Neural cell (in vitro differentiated cells): ENCODE data around the gene NFIA. TPM values are rescaled to one million over a fixed set of nuclear protein-coding genes. Genes with fewer than 3 reads are reported as not detected.

ENCODE experiments used
- H2AFZ ChIP-seq: fragments of 200-600, 300-800 bp; sonication (generic), shearing (Covaris generic); 2 replicates; pipeline ENCODE4 v1.6.0; 2014; ENCODE audit warnings: low read depth, mild to moderate bottlenecking, antibody characterized with exemption, low read length, moderate library complexity
- H3F3A ChIP-seq: fragments of 200-600 bp; shearing (Covaris generic); 2 replicates; pipeline ENCODE4 v1.6.1; 2016; ENCODE audit warnings: mild to moderate bottlenecking, moderate library complexity, mixed read lengths, antibody characterized with exemption, low read length; ENCODE audit not compliant: insufficient read depth, poor library complexity, severe bottlenecking
- H3K27ac ChIP-seq: fragments of 200-600, 300-800 bp; sonication (generic), shearing (Covaris generic); 2 replicates; pipeline ENCODE4 v1.5.1; 2014; ENCODE audit warnings: mild to moderate bottlenecking, low read length, moderate library complexity
- H3K27me3 ChIP-seq: fragments of 300-800, 200-600 bp; sonication (generic), shearing (Covaris generic); 2 replicates; pipeline ENCODE4 v1.6.0; 2014; ENCODE audit warnings: mild to moderate bottlenecking, low read depth, low read length, moderate library complexity; ENCODE audit not compliant: insufficient read depth
- H3K36me3 ChIP-seq: fragments of 300-800, 200-600 bp; sonication (generic), shearing (Covaris generic); 2 replicates; pipeline ENCODE4 v1.5.1; 2014; ENCODE audit warnings: mild to moderate bottlenecking, antibody characterized with exemption, low read length, moderate library complexity; ENCODE audit not compliant: insufficient read depth
- H3K4me2 ChIP-seq: fragments of 300-800, 200-600 bp; sonication (generic), shearing (Covaris generic); 2 replicates; pipeline ENCODE4 v1.6.0; 2014; ENCODE audit warnings: mild to moderate bottlenecking, low read length
- H3K4me3 ChIP-seq: fragments of 300-800, 200-600 bp; sonication (generic), shearing (Covaris generic); 2 replicates; pipeline ENCODE4 v1.5.1; 2014; ENCODE audit warnings: mild to moderate bottlenecking, low read length, moderate library complexity
- H3K79me2 ChIP-seq: fragments of 200-600 bp; shearing (Covaris generic); replicated peaks from 2 replicates; pipeline ENCODE4 v1.6.0; 2014; ENCODE audit warnings: mild to moderate bottlenecking, low read length, moderate library complexity; ENCODE audit not compliant: insufficient read depth
- H3K9ac ChIP-seq: fragments of 300-800, 200-600 bp; sonication (generic), shearing (Covaris generic); 2 replicates; pipeline ENCODE4 v1.6.1; 2016; ENCODE audit warnings: mild to moderate bottlenecking, low read length, mixed read lengths
- H3K9me2 ChIP-seq: fragments of 200-600 bp; shearing (Covaris generic); 2 replicates; pipeline ENCODE4 v1.6.1; 2016; ENCODE audit warnings: mild to moderate bottlenecking, low read length, mixed read lengths; ENCODE audit not compliant: insufficient read depth
- H3K9me3 ChIP-seq: fragments of 200-600, 300-800 bp; sonication (generic), shearing (Covaris generic); 2 replicates; pipeline ENCODE4 v1.6.1; 2016; ENCODE audit warnings: mild to moderate bottlenecking, mixed run types, low read length, moderate library complexity, mixed read lengths
- H4K20me1 ChIP-seq: fragments of 200-600 bp; shearing (Covaris generic); 2 replicates; pipeline ENCODE4 v1.6.1; 2016; ENCODE audit warnings: mild to moderate bottlenecking, mixed run types; ENCODE audit not compliant: insufficient read depth
- EP300 ChIP-seq: fragments of 450-650 bp; conservative IDR thresholded peaks from 2 replicates; pipeline ENCODE4 v1.6.1; 2014; ENCODE audit warnings: antibody characterized with exemption, mild to moderate bottlenecking, moderate library complexity; ENCODE audit not compliant: poor library complexity, severe bottlenecking
- EZH2 ChIP-seq: fragments of 200-600, 300-800 bp; shearing (Covaris generic), sonication (generic); IDR thresholded peaks from 2 replicates; pipeline ENCODE4 v1.6.1; 2014; ENCODE audit warnings: antibody characterized with exemption, low read length, borderline replicate concordance, mild to moderate bottlenecking; ENCODE audit not compliant: insufficient read depth, poor library complexity, severe bottlenecking
- MXI1 ChIP-seq: fragments of 450-650 bp; conservative IDR thresholded peaks from 2 replicates; pipeline ENCODE4 v1.6.1; 2014; ENCODE audit warnings: antibody characterized with exemption, mild to moderate bottlenecking; ENCODE audit not compliant: poor library complexity, severe bottlenecking
- POLR2AphosphoS5 ChIP-seq: IDR thresholded peaks from 2 replicates; pipeline ENCODE4 v1.6.1; 2012
- RAD21 ChIP-seq: fragments of 450-650 bp; conservative IDR thresholded peaks from 2 replicates; pipeline ENCODE4 v1.6.1; 2014; ENCODE audit warnings: antibody characterized with exemption, mild to moderate bottlenecking, moderate library complexity
- SMC3 ChIP-seq: fragments of 450-650 bp; conservative IDR thresholded peaks from 2 replicates; pipeline ENCODE4 v1.6.1; 2014; ENCODE audit warnings: antibody characterized with exemption, mild to moderate bottlenecking, moderate library complexity; ENCODE audit not compliant: poor library complexity
- TAF1 ChIP-seq: IDR thresholded peaks from 2 replicates; pipeline ENCODE4 v1.6.1; 2012; ENCODE audit warnings: low read depth
- polyA plus RNA-seq: library from polyadenylated mRNA; depleted of rRNA; stranded (reverse); fragments of >200 nt; gene quantifications from 2 replicates; pipeline ENCODE4 v1.2.3, GENCODE V29; 2014
- TF ChIP-seq, protein P1 (sequence below): fragments of 450-650 bp; IDR thresholded peaks from 2 replicates; pipeline ENCODE4 v1.5.1; 2014; ENCODE audit warnings: antibody characterized with exemption, mild to moderate bottlenecking, moderate library complexity; ENCODE audit not compliant: poor library complexity, severe bottlenecking
- TF ChIP-seq, protein P2 (sequence below): IDR thresholded peaks from 2 replicates; pipeline ENCODE4 v1.6.1; 2012; ENCODE audit warnings: borderline replicate concordance

The NFIA gene
- polyA plus RNA-seq, 1 donor from 2014 or later: 0.47 TPM

DNA sequence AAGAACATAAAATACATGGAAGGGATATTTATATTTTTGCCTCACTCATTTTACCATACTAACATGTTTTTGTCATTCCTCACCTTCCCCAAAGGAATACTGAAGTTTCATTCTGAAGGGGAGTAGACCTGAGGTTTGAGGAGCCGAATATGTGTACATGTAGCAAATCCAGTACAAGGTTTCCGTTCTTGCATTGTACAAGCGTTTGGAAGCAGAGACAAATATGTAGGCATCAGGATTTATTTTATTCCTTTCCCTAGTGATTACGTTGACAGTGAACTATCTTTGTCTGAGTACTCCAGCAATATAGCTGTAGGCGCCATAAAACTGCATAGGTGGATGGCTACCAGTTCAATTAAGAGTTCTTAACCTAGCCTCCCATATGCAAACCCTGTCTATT, 191.5 kb downstream of the NFIA start (continued):
- TF ChIP-seq, protein P1, sequence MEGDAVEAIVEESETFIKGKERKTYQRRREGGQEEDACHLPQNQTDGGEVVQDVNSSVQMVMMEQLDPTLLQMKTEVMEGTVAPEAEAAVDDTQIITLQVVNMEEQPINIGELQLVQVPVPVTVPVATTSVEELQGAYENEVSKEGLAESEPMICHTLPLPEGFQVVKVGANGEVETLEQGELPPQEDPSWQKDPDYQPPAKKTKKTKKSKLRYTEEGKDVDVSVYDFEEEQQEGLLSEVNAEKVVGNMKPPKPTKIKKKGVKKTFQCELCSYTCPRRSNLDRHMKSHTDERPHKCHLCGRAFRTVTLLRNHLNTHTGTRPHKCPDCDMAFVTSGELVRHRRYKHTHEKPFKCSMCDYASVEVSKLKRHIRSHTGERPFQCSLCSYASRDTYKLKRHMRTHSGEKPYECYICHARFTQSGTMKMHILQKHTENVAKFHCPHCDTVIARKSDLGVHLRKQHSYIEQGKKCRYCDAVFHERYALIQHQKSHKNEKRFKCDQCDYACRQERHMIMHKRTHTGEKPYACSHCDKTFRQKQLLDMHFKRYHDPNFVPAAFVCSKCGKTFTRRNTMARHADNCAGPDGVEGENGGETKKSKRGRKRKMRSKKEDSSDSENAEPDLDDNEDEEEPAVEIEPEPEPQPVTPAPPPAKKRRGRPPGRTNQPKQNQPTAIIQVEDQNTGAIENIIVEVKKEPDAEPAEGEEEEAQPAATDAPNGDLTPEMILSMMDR: no peak

DNA sequence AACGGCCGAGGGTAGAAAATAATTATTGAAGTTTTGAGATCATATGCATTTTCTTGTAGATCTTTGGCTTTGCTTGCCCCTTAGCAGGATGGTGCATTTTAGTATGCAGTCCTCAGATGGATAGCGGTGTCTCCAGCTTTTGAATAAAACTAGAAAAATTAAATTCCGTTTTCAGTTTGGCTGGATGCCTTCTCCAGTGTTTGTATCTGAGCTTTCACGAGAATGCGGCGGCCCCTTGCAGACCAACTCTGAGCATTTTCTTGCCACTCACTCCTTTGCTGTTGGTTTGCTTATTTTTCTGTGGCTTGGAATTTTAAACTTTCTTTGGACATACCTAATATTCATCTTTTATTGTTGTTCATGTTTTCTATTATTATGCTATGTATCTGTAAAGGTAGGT, 192.6 kb downstream of the NFIA start:
- Histone ChIP-seq H3F3A (no peaks in the 10 kb centered on the region), H3K79me2 (no peaks in the 10 kb centered on the region), H4K20me1 (no peaks in the 10 kb centered on the region), H3K9me3 (no peaks in the 10 kb centered on the region), H3K27ac (no peak overlapping the region), H2AFZ (no peak overlapping the region), H3K4me2 (no peak overlapping the region), H3K9ac (no peak overlapping the region), H3K36me3 (no peaks in the 10 kb centered on the region), H3K4me3 (no peak overlapping the region), H3K27me3 (no peaks in the 10 kb centered on the region), H3K9me2 (no peaks in the 10 kb centered on the region)
- TF ChIP-seq, protein P1: no peak
- TF ChIP-seq SMC3: no peak
- TF ChIP-seq EZH2: no peak
- TF ChIP-seq TAF1: no peak
- TF ChIP-seq EP300: no peak
- TF ChIP-seq, protein P2, sequence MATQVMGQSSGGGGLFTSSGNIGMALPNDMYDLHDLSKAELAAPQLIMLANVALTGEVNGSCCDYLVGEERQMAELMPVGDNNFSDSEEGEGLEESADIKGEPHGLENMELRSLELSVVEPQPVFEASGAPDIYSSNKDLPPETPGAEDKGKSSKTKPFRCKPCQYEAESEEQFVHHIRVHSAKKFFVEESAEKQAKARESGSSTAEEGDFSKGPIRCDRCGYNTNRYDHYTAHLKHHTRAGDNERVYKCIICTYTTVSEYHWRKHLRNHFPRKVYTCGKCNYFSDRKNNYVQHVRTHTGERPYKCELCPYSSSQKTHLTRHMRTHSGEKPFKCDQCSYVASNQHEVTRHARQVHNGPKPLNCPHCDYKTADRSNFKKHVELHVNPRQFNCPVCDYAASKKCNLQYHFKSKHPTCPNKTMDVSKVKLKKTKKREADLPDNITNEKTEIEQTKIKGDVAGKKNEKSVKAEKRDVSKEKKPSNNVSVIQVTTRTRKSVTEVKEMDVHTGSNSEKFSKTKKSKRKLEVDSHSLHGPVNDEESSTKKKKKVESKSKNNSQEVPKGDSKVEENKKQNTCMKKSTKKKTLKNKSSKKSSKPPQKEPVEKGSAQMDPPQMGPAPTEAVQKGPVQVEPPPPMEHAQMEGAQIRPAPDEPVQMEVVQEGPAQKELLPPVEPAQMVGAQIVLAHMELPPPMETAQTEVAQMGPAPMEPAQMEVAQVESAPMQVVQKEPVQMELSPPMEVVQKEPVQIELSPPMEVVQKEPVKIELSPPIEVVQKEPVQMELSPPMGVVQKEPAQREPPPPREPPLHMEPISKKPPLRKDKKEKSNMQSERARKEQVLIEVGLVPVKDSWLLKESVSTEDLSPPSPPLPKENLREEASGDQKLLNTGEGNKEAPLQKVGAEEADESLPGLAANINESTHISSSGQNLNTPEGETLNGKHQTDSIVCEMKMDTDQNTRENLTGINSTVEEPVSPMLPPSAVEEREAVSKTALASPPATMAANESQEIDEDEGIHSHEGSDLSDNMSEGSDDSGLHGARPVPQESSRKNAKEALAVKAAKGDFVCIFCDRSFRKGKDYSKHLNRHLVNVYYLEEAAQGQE: no peak
- TF ChIP-seq RAD21: no peak
- no peak for TF ChIP-seq POLR2AphosphoS5
- TF ChIP-seq MXI1: no peak

DNA sequence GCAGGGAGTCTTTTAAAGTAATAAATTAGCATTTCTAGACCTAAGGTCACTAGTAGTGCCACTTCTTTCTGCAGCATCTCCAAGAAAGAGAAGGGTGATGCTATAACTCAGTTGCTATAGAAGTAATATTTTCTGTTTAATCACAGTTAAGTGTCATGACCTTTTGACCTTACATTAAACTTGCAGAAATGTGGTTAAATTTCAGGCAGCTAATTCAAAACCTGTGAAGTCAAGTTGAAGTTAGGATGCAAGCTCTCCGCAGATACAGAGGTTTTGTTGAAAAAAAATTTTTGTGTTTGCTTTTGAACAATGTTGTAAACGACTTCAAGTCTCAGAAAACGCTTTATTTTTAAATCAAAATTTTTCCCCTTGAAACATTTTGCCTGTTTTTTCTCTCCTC, 193.9 kb downstream of the NFIA start:
- Histone ChIP-seq H2AFZ (no peak overlapping the region), H3K9me2 (no peaks in the 10 kb centered on the region), H3K9me3 (no peaks in the 10 kb centered on the region), H4K20me1 (no peaks in the 10 kb centered on the region), H3F3A (no peaks in the 10 kb centered on the region), H3K27me3 (no peaks in the 10 kb centered on the region), H3K27ac (no peak overlapping the region), H3K36me3 (no peaks in the 10 kb centered on the region), H3K9ac (no peak overlapping the region), H3K4me2 (no peak overlapping the region), H3K4me3 (no peak overlapping the region), H3K79me2 (no peaks in the 10 kb centered on the region)
- TF ChIP-seq EZH2 (no peak), SMC3 (no peak), TAF1 (no peak), EP300 (no peak), POLR2AphosphoS5 (no peak), MXI1 (no peak), RAD21 (no peak)
- TF ChIP-seq, protein P1: no peak
- TF ChIP-seq, protein P2: no peak
